H9 (cell line): ENCODE results near the gene MREG. TPM values are rescaled to one million over a fixed set of nuclear protein-coding genes. Genes with fewer than 3 reads are reported as not detected.

Experiments used
- DNase-seq: peaks from one replicate; pipeline ENCODE4 v3.0.0-alpha.2; 2017
- H2AFZ ChIP-seq: one replicate; pipeline ENCODE4 v1.6.1; 2013; ENCODE audit warnings: mild to moderate bottlenecking, low read length, control low read depth, moderate library complexity
- H2AK5ac ChIP-seq: 2 replicates; pipeline ENCODE4 v1.6.1; 2013; ENCODE audit warnings: low read length, control low read depth, mixed read lengths; ENCODE audit not compliant: insufficient read length
- H2BK120ac ChIP-seq: one replicate; pipeline ENCODE4 v1.6.1; 2013; ENCODE audit warnings: low read depth, mild to moderate bottlenecking, low read length, control low read depth, inconsistent platforms; ENCODE audit not compliant: poor library complexity, severe bottlenecking
- H2BK12ac ChIP-seq: 2 replicates; pipeline ENCODE4 v1.6.1; 2013; ENCODE audit warnings: low read length, control low read depth, mixed read lengths, low read depth; ENCODE audit not compliant: insufficient read length
- H2BK15ac ChIP-seq: 2 replicates; pipeline ENCODE4 v1.6.1; 2013; ENCODE audit warnings: low read depth, low read length, control low read depth
- H2BK20ac ChIP-seq: one replicate; pipeline ENCODE4 v1.6.1; 2013; ENCODE audit warnings: low read depth, mild to moderate bottlenecking, low read length, control low read depth, inconsistent platforms; ENCODE audit not compliant: poor library complexity, severe bottlenecking
- H2BK5ac ChIP-seq: 2 replicates; pipeline ENCODE4 v1.6.1; 2013; ENCODE audit warnings: low read length, control low read depth, mixed read lengths; ENCODE audit not compliant: insufficient read length
- H3K14ac ChIP-seq: 2 replicates; pipeline ENCODE4 v1.6.1; 2013; ENCODE audit warnings: low read length, control low read depth; ENCODE audit not compliant: insufficient read depth
- H3K18ac ChIP-seq: 2 replicates; pipeline ENCODE4 v1.6.1; 2013; ENCODE audit warnings: low read depth, mild to moderate bottlenecking, mixed read lengths, low read length, control low read depth; ENCODE audit not compliant: insufficient read length
- H3K23ac ChIP-seq: 2 replicates; pipeline ENCODE4 v1.6.1; 2013; ENCODE audit warnings: low read length, control low read depth, mixed read lengths, low read depth; ENCODE audit not compliant: insufficient read length
- H3K23me2 ChIP-seq: 2 replicates; pipeline ENCODE4 v1.6.1; 2013; ENCODE audit warnings: low read depth, mild to moderate bottlenecking, mixed read lengths, low read length, control low read depth; ENCODE audit not compliant: insufficient read length, poor library complexity, severe bottlenecking
- H3K27ac ChIP-seq: 2 replicates; pipeline ENCODE4 v1.5.1; 2013; ENCODE audit warnings: low read length, control low read depth, mixed read lengths, low read depth; ENCODE audit not compliant: insufficient read length
- H3K27me3 ChIP-seq: 2 replicates; pipeline ENCODE4 v1.6.1; 2013; ENCODE audit warnings: low read length, control low read depth, inconsistent platforms; ENCODE audit not compliant: insufficient read depth
- H3K4ac ChIP-seq: 2 replicates; pipeline ENCODE4 v1.6.1; 2013; ENCODE audit warnings: low read depth, mild to moderate bottlenecking, control low read depth, inconsistent platforms, low read length, moderate library complexity
- H3K4me1 ChIP-seq: 2 replicates; pipeline ENCODE4 v1.6.1; 2013; ENCODE audit warnings: low read length, control low read depth, inconsistent platforms; ENCODE audit not compliant: insufficient read depth
- H3K4me2 ChIP-seq: 2 replicates; pipeline ENCODE4 v1.6.1; 2013; ENCODE audit warnings: low read length, control low read depth, mixed read lengths; ENCODE audit not compliant: insufficient read length, insufficient read depth
- H3K56ac ChIP-seq: 2 replicates; pipeline ENCODE4 v1.6.1; 2013; ENCODE audit warnings: low read depth, mild to moderate bottlenecking, mixed read lengths, low read length, control low read depth; ENCODE audit not compliant: insufficient read length
- H3K79me1 ChIP-seq: 2 replicates; pipeline ENCODE4 v1.6.1; 2013; ENCODE audit warnings: low read depth, mild to moderate bottlenecking, moderate library complexity, low read length, control low read depth, inconsistent platforms; ENCODE audit not compliant: insufficient read depth, poor library complexity, severe bottlenecking
- H3K79me2 ChIP-seq: 2 replicates; pipeline ENCODE4 v1.6.1; 2013; ENCODE audit warnings: low read length, control low read depth, inconsistent platforms; ENCODE audit not compliant: insufficient read depth
- H3K9ac ChIP-seq: 2 replicates; pipeline ENCODE4 v1.6.1; 2013; ENCODE audit warnings: low read length, control low read depth, mixed read lengths; ENCODE audit not compliant: insufficient read length; ENCODE audit errors: extremely low read depth
- H3K9me3 ChIP-seq: one replicate; pipeline ENCODE4 v1.6.1; 2013; ENCODE audit warnings: low read depth, low read length, inconsistent platforms; ENCODE audit not compliant: control insufficient read depth
- H3T11ph ChIP-seq: one replicate; pipeline ENCODE4 v1.6.1; 2013; ENCODE audit warnings: mild to moderate bottlenecking, low read length, control low read depth, inconsistent platforms
- H4K20me1 ChIP-seq: one replicate; pipeline ENCODE4 v1.6.1; 2013; ENCODE audit not compliant: control insufficient read depth, insufficient read length, insufficient read depth
- H4K5ac ChIP-seq: 2 replicates; pipeline ENCODE4 v1.6.1; 2013; ENCODE audit warnings: low read depth, mild to moderate bottlenecking, mixed read lengths, low read length, control low read depth; ENCODE audit not compliant: insufficient read length
- H4K8ac ChIP-seq: replicated peaks from 2 replicates; pipeline ENCODE4 v1.6.1; 2013; ENCODE audit warnings: low read length, control low read depth, mixed read lengths, low read depth; ENCODE audit not compliant: insufficient read length
- H4K91ac ChIP-seq: 2 replicates; pipeline ENCODE4 v1.6.1; 2013; ENCODE audit warnings: low read depth, mild to moderate bottlenecking, moderate library complexity, mixed read lengths, low read length, control low read depth; ENCODE audit not compliant: insufficient read length
- H3K27ac Mint-ChIP-seq, 3 experiments: 2 replicates in 2 of 3; 3 replicates in 1 of 3; pipeline ENCODE4 v1.8.0; 2020 to 2021; ENCODE audit warnings: mixed read lengths in 3 of 3, mild to moderate bottlenecking in 1 of 3, moderate library complexity in 1 of 3
- H3K27me3 Mint-ChIP-seq: 2 replicates; pipeline ENCODE4 v1.8.0; 2021; ENCODE audit warnings: low read depth, mild to moderate bottlenecking, moderate library complexity, mixed read lengths
- H3K36me3 Mint-ChIP-seq, 3 experiments: 2 replicates in 2 of 3; 3 replicates in 1 of 3; pipeline ENCODE4 v1.8.0; 2020 to 2021; ENCODE audit warnings: low read depth in 3 of 3, mixed read lengths in 3 of 3; ENCODE audit not compliant: insufficient read depth in 1 of 3
- H3K4me1 Mint-ChIP-seq, 2 experiments: 2 replicates each; pipeline ENCODE4 v1.8.0; 2020; ENCODE audit warnings: mixed read lengths in 2 of 2
- H3K4me3 Mint-ChIP-seq, 2 experiments: 2 replicates in 1 of 2; 3 replicates in 1 of 2; pipeline ENCODE4 v1.8.0; 2020 to 2021; ENCODE audit warnings: mild to moderate bottlenecking in 2 of 2, mixed read lengths in 2 of 2, moderate library complexity in 1 of 2
- H3K9me3 Mint-ChIP-seq, 2 experiments: 2 replicates in 1 of 2; 3 replicates in 1 of 2; pipeline ENCODE4 v1.8.0; 2020; ENCODE audit warnings: mild to moderate bottlenecking in 2 of 2, mixed read lengths in 2 of 2, moderate library complexity in 1 of 2
- CTCF ChIP-seq: fragments of 200-600 bp; sonication (generic); conservative IDR thresholded peaks from 3 replicates; pipeline ENCODE4 v1.8.0; 2021; ENCODE audit warnings: antibody characterized with exemption, mild to moderate bottlenecking
- WGBS: extraction: QIAGEN DNeasy Blood & Tissue Kit; methylation state at CpG from one replicate; pipeline ENCODE4 v1.1.7; 2013; ENCODE audit warnings: missing lambda C conversion rate, low lambda C conversion rate, mixed read lengths; ENCODE audit not compliant: insufficient read length; ENCODE audit errors: extremely low coverage; 5-methylcytosine and 5-hydroxymethylcytosine counted together
- total RNA-seq: library from RNA; stranded (reverse); gene quantifications from 2 replicates; pipeline ENCODE4 v1.2.1, GENCODE V29; 2021

The MREG gene
- total RNA-seq, 1 experiment from 2014 or later, result 21.8 TPM

GRCh38 chr2:215961981-215962380 is 51.4 kb downstream of the MREG start:
- no peak overlapping the region for H3K23ac ChIP-seq
- H2BK12ac ChIP-seq, result no peak overlapping the region
- no peak overlapping the region for H2BK120ac ChIP-seq
- H3K56ac ChIP-seq, result no peak overlapping the region
- no peak overlapping the region for H2AK5ac ChIP-seq
- H3K23me2 ChIP-seq, result no peaks in the 10 kb centered on the region
- H4K5ac ChIP-seq, result no peak overlapping the region
- no peak for DNase-seq
- Mint-ChIP-seq H3K4me1 (peaks cover 11 to 13% of the 10 kb centered on the region in 2 experiments), H3K4me3 (no peak overlapping the region), H3K27ac (no peak overlapping the region), H3K9me3 (no peaks in the 10 kb centered on the region), H3K27me3 (no peaks in the 10 kb centered on the region), H3K36me3 (peaks cover 6 to 17% (median 17%) of the 10 kb centered on the region in 3 experiments; a peak in 6 of 7 replicates)
- H4K91ac ChIP-seq, result no peak overlapping the region
- no CpG with 5 or more reads among the region's 5 CpGs for WGBS
- no peak overlapping the region for H2BK5ac ChIP-seq
- H3K9ac ChIP-seq, result no peak overlapping the region
- no peak overlapping the region for H2AFZ ChIP-seq
- H2BK15ac ChIP-seq, result no peak overlapping the region
- H3K27ac ChIP-seq, result no peak overlapping the region
- no peaks in the 10 kb centered on the region for H3K4me1 ChIP-seq
- no peak overlapping the region for H4K8ac ChIP-seq
- no peak overlapping the region for H3K18ac ChIP-seq
- no peak for TF ChIP-seq CTCF
- no peaks in the 10 kb centered on the region for H4K20me1 ChIP-seq
- no peak overlapping the region for H3T11ph ChIP-seq
- H3K4ac ChIP-seq, result no peak overlapping the region
- no peak overlapping the region for H3K4me2 ChIP-seq
- H3K9me3 ChIP-seq, result no peaks in the 10 kb centered on the region
- H3K27me3 ChIP-seq, result no peaks in the 10 kb centered on the region
- no peaks in the 10 kb centered on the region for H3K79me1 ChIP-seq
- no peak overlapping the region for H2BK20ac ChIP-seq
- H3K79me2 ChIP-seq, result no peaks in the 10 kb centered on the region; the same call in 1 of the 2 replicates
- no peak overlapping the region for H3K14ac ChIP-seq
